MM.1S (cell line): ENCODE measurements around the gene SULT2A1.

ENCODE experiments used
- DNase-seq: peaks from one replicate; pipeline ENCODE4 v3.0.0-alpha.2; 2015
- H2AFZ ChIP-seq: fragments of 300-600 bp; sonication (generic); 2 replicates; pipeline ENCODE4 v1.6.0; 2016; ENCODE audit warnings: antibody characterized with exemption, low read length
- H3F3A ChIP-seq: fragments of 300-600 bp; sonication (generic); 2 replicates; pipeline ENCODE4 v1.6.1; 2016; ENCODE audit warnings: mild to moderate bottlenecking, antibody characterized with exemption, low read length, moderate library complexity, mixed read lengths; ENCODE audit not compliant: insufficient read depth
- H3K27ac ChIP-seq: fragments of 300-600 bp; sonication (generic); 2 replicates; pipeline ENCODE4 v1.5.1; 2016; ENCODE audit warnings: mild to moderate bottlenecking, low read length
- H3K27me3 ChIP-seq: fragments of 300-600 bp; sonication (generic); replicated peaks from 2 replicates; pipeline ENCODE4 v1.6.0; 2016; ENCODE audit warnings: low read length; ENCODE audit not compliant: insufficient read depth
- H3K36me3 ChIP-seq: fragments of 300-600 bp; sonication (generic); replicated peaks from 2 replicates; pipeline ENCODE4 v1.6.1; 2016; ENCODE audit warnings: mild to moderate bottlenecking, low read length, mixed read lengths; ENCODE audit not compliant: insufficient read depth
- H3K4me1 ChIP-seq: fragments of 300-600 bp; sonication (generic); 2 replicates; pipeline ENCODE4 v1.6.1; 2016; ENCODE audit warnings: low read length, mixed read lengths
- H3K4me2 ChIP-seq: fragments of 300-600 bp; sonication (generic); 2 replicates; pipeline ENCODE4 v1.6.0; 2016; ENCODE audit warnings: low read depth, low read length
- H3K4me3 ChIP-seq: fragments of 300-600 bp; sonication (generic); 2 replicates; pipeline ENCODE4 v1.5.1; 2016; ENCODE audit warnings: low read length, mixed read lengths
- H3K79me2 ChIP-seq: fragments of 300-600 bp; sonication (generic); 2 replicates; pipeline ENCODE4 v1.6.1; 2016; ENCODE audit warnings: mixed run types, low read length, mixed read lengths
- H3K9ac ChIP-seq: fragments of 300-600 bp; sonication (generic); 2 replicates; pipeline ENCODE4 v1.6.1; 2016; ENCODE audit warnings: low read length, mixed read lengths
- H3K9me2 ChIP-seq: fragments of 300-600 bp; sonication (generic); replicated peaks from 2 replicates; pipeline ENCODE4 v1.6.1; 2016; ENCODE audit warnings: mild to moderate bottlenecking, low read length, mixed read lengths; ENCODE audit not compliant: insufficient read depth
- H3K9me3 ChIP-seq: fragments of 300-600 bp; sonication (generic); replicated peaks from 2 replicates; pipeline ENCODE4 v1.6.1; 2016; ENCODE audit warnings: mild to moderate bottlenecking, low read length, mixed read lengths; ENCODE audit not compliant: insufficient read depth
- H4K20me1 ChIP-seq: fragments of 300-600 bp; sonication (generic); 2 replicates; pipeline ENCODE4 v1.6.1; 2016; ENCODE audit warnings: mild to moderate bottlenecking, low read length, moderate library complexity, mixed read lengths; ENCODE audit not compliant: insufficient read depth
- EZH2 ChIP-seq: fragments of 300-600 bp; sonication (generic); optimal IDR thresholded peaks from 2 replicates; pipeline ENCODE3; 2017; ENCODE audit warnings: low read depth, mild to moderate bottlenecking, antibody characterized with exemption, low read length, mixed read lengths
- EZH2phosphoT487 ChIP-seq: fragments of 300-600 bp; sonication (generic); IDR thresholded peaks from 2 replicates; pipeline ENCODE4 v1.6.1; 2018; ENCODE audit warnings: antibody characterized with exemption, low read length
- TF ChIP-seq, protein P1 (sequence below): fragments of 300-600 bp; sonication (generic); IDR thresholded peaks from 2 replicates; pipeline ENCODE4 v1.5.1; 2016; ENCODE audit warnings: antibody characterized with exemption, low read length, mixed read lengths

Gene SULT2A1

DNA sequence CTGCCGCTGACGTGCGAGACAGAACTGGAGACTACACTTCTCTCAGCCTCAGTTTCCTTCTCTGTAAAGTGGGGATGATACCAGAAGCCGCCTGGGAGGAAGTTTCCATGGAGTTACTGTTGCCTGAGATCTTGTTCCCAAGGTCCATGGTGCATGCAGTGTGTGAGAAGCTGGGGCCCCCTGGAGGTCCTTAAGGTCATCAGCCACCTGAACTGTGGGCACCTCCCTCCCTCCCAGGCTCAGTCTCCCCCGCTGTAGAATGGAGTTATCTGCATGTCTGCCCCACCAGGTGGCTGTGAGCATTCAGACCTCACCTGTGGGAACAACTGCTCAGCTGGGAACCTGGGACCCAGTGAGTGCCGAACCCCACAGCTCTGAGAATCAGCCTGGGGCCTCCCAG, 61.7 kb downstream of the SULT2A1 start:
- Histone ChIP-seq H3K4me3 (no peak overlapping the region), H3K9me3 (no peaks in the 10 kb centered on the region), H3K9ac (no peak overlapping the region), H3K27me3 (peaks cover 85% of the 10 kb centered on the region), H3F3A (no peaks in the 10 kb centered on the region), H4K20me1 (no peaks in the 10 kb centered on the region), H3K4me2 (no peak overlapping the region), H3K79me2 (no peaks in the 10 kb centered on the region), H3K4me1 (no peaks in the 10 kb centered on the region), H3K9me2 (no peaks in the 10 kb centered on the region), H2AFZ (no peak overlapping the region), H3K27ac (no peak overlapping the region), H3K36me3 (no peaks in the 10 kb centered on the region)
- TF ChIP-seq EZH2phosphoT487 (no peak), EZH2 (no peak)
- TF ChIP-seq, protein P1, sequence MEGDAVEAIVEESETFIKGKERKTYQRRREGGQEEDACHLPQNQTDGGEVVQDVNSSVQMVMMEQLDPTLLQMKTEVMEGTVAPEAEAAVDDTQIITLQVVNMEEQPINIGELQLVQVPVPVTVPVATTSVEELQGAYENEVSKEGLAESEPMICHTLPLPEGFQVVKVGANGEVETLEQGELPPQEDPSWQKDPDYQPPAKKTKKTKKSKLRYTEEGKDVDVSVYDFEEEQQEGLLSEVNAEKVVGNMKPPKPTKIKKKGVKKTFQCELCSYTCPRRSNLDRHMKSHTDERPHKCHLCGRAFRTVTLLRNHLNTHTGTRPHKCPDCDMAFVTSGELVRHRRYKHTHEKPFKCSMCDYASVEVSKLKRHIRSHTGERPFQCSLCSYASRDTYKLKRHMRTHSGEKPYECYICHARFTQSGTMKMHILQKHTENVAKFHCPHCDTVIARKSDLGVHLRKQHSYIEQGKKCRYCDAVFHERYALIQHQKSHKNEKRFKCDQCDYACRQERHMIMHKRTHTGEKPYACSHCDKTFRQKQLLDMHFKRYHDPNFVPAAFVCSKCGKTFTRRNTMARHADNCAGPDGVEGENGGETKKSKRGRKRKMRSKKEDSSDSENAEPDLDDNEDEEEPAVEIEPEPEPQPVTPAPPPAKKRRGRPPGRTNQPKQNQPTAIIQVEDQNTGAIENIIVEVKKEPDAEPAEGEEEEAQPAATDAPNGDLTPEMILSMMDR, result no peak
- DNase-seq, result no peak

DNA sequence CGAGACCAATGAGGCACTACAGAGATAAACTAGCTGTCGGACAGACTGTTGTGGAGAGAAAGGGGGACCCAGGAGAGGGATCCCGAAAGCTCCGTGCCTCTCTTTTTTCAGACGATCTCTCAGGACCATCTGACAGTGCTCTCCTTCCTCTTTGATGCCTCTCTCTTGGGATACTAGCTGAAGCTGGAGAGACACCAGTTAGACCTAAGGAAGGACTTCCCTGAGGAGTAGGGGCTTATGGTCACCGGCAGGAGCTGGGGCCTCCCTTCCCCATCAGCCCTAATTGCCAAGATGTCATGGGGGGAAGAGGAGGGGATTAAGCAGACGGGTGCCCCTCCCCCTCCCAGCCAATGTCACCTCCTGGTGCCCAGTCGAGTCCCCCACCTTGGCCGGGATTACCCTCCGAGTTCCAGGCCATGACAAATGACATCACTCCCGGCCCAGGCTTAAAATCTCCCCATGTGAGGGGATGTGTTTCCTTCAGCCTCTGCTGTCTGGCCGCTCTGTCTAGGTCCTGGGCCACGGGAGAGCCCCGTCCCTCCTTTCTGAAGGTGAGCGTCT, 64.6 kb downstream of the SULT2A1 start, which contains the start of gene CRX:
CRX (plus strand) TSS at position 478 of the 561 bp plus-strand sequence. CDS start 12,507 bp downstream, outside the sequence.
- Histone ChIP-seq H3K4me3 (no peak within 1 kb of the TSS), H3K79me2 (no peaks in the 10 kb centered on the region), H3K4me1 (no peaks in the 10 kb centered on the region), H3K4me2 (no peak within 1 kb of the TSS), H3K27ac (no peak within 1 kb of the TSS), H2AFZ (no peak within 1 kb of the TSS), H4K20me1 (no peaks in the 10 kb centered on the region), H3K9me2 (no peaks in the 10 kb centered on the region), H3K36me3 (no peaks in the 10 kb centered on the region), H3K9ac (no peak within 1 kb of the TSS), H3F3A (no peaks in the 10 kb centered on the region), H3K9me3 (no peaks in the 10 kb centered on the region), H3K27me3 (peaks cover 83% of the 10 kb centered on the region)
- TF ChIP-seq EZH2phosphoT487 (no peak), EZH2 (no peak)
- TF ChIP-seq, protein P1, result no peak
- no peak for DNase-seq
